ENCODE results near the gene RPTOR. TPM values are rescaled to one million over a fixed set of nuclear protein-coding genes. Genes with fewer than 3 reads are reported as not detected.

The RPTOR gene
- total and polyA plus RNA-seq, 4 donors = 12.4 to 46.1 (median 29.7) TPM

- Histone ChIP-seq H3K36me3 (ENCODE audit: control insufficient read depth in 4 of 4, insufficient read depth in 4 of 4, low read length in 4 of 4) (no peaks in the 10 kb centered on the region), H3K4me1 (ENCODE audit: control insufficient read depth in 5 of 5, insufficient read depth in 5 of 5, low read length in 5 of 5) (peaks cover 0 to 4% (median 0%) of the 10 kb centered on the region in 5 donors), H3K27me3 (ENCODE audit: control insufficient read depth in 3 of 3, insufficient read depth in 3 of 3, low read length in 2 of 3) (no peaks in the 10 kb centered on the region), H3K4me3 (no peak overlapping the region), H3K27ac (ENCODE audit: low read depth in 1 of 2, low read length in 1 of 2) (no peak overlapping the region), H3K9me3 (ENCODE audit: control insufficient read depth in 4 of 4, insufficient read depth in 3 of 4, low read length in 3 of 4) (peaks cover 0 to 2% (median 0%) of the 10 kb centered on the region in 4 donors), H3K9ac (ENCODE audit: insufficient read depth in 1 of 2, low read length in 2 of 2) (no peak overlapping the region)
- TF ChIP-seq CTCF (IDR thresholded peaks at IDR 0.05; ENCODE audit: control extremely low read depth, extremely low read depth) = no peak
- DNase-seq (peak in 1 of 3 donors; percentile 7), ATAC-seq (ENCODE audit: insufficient read depth, low FRiP score) (no peak)
- WGBS, 2 donors = 72 to 81% methylated on average over 15 of the region's 15 CpGs
Measured at GRCh38 chr17:80805032-80805751, 260.6 kb downstream of the RPTOR start.

GRCh38 chr17:80807014-80807413, 262.4 kb downstream of the RPTOR start:
- 98% methylated on average over 4 of the region's 4 CpGs for WGBS, 2 donors
- no peaks in the 10 kb centered on the region for H3K4me1 ChIP-seq (ENCODE audit: control insufficient read depth in 5 of 5, insufficient read depth in 5 of 5, low read length in 5 of 5)

GRCh38 chr17:80807882-80808281, 263.2 kb downstream of the RPTOR start:
- Histone ChIP-seq H3K36me3 (ENCODE audit: control insufficient read depth in 4 of 4, insufficient read depth in 4 of 4, low read length in 4 of 4) (peaks cover 0 to 2% (median 0%) of the 10 kb centered on the region in 4 donors), H3K9ac (ENCODE audit: insufficient read depth in 1 of 2, low read length in 2 of 2) (no peak overlapping the region), H3K27ac (ENCODE audit: low read depth in 1 of 2, low read length in 1 of 2) (no peak overlapping the region), H3K27me3 (ENCODE audit: control insufficient read depth in 3 of 3, insufficient read depth in 3 of 3, low read length in 2 of 3) (no peaks in the 10 kb centered on the region), H3K4me1 (ENCODE audit: control insufficient read depth in 5 of 5, insufficient read depth in 5 of 5, low read length in 5 of 5) (no peaks in the 10 kb centered on the region), H3K4me3 (no peak overlapping the region), H3K9me3 (ENCODE audit: control insufficient read depth in 4 of 4, insufficient read depth in 3 of 4, low read length in 3 of 4) (peaks cover 0 to 2% (median 0%) of the 10 kb centered on the region in 4 donors)
- TF ChIP-seq CTCF (IDR thresholded peaks at IDR 0.05; ENCODE audit: control extremely low read depth, extremely low read depth) = no peak
- no peak for ATAC-seq (ENCODE audit: insufficient read depth, low FRiP score)
- DNase-seq = no peak
- WGBS, 2 donors = 95 to 96% methylated on average over 1 of the region's 1 CpG

More at GRCh38 chr17:80807014-80807413, 262.4 kb downstream of the RPTOR start:
- Histone ChIP-seq H3K9me3 (ENCODE audit: control insufficient read depth in 4 of 4, insufficient read depth in 3 of 4, low read length in 3 of 4) (peaks cover 0 to 2% (median 0%) of the 10 kb centered on the region in 4 donors), H3K9ac (ENCODE audit: insufficient read depth in 1 of 2, low read length in 2 of 2) (no peak overlapping the region), H3K4me3 (no peak overlapping the region), H3K27me3 (ENCODE audit: control insufficient read depth in 3 of 3, insufficient read depth in 3 of 3, low read length in 2 of 3) (no peaks in the 10 kb centered on the region), H3K27ac (ENCODE audit: low read depth in 1 of 2, low read length in 1 of 2) (no peak overlapping the region), H3K36me3 (ENCODE audit: control insufficient read depth in 4 of 4, insufficient read depth in 4 of 4, low read length in 4 of 4) (no peaks in the 10 kb centered on the region)
- TF ChIP-seq CTCF (IDR thresholded peaks at IDR 0.05; ENCODE audit: control extremely low read depth, extremely low read depth) = no peak
- ATAC-seq (ENCODE audit: insufficient read depth, low FRiP score) (no peak), DNase-seq (no peak)

All from lung (tissue), 12 donors.